GM10847 (cell line): ENCODE results near the gene PITPNM2.

Experiments used
- POLR2A ChIP-seq: IDR thresholded peaks from 2 replicates; pipeline ENCODE4 v1.6.1; 2011; ENCODE audit not compliant: insufficient read length; ENCODE audit errors: extremely low read depth

PITPNM2 gene

GRCh38 chr12:123149501-123150274 lies 1.2 kb downstream of the PITPNM2 start:
- TF ChIP-seq POLR2A: no peak

DNA sequence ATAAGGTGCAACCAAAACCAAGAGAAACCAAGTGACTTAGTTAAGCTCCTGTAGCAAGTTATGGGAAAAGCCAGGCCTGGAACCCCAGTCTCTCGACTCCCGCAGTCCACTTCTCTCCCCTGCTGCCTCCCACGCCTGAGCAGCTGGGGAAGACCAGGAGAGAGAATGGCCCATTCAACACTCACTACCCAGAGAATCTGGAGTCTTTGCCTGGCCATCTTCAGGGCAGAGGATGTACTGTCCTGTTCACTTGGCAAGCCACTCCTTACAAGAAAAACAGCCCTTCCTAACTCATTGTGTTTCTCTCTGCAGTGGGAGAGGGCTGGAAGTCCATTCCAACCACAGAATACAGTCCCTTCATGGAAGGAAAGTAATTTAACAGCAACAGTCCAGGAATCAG lies 1.8 kb downstream of the PITPNM2 start:
- no peak for TF ChIP-seq POLR2A

GRCh38 chr12:123148655-123149054 lies 2.2 kb downstream of the PITPNM2 start:
- no peak for TF ChIP-seq POLR2A

DNA sequence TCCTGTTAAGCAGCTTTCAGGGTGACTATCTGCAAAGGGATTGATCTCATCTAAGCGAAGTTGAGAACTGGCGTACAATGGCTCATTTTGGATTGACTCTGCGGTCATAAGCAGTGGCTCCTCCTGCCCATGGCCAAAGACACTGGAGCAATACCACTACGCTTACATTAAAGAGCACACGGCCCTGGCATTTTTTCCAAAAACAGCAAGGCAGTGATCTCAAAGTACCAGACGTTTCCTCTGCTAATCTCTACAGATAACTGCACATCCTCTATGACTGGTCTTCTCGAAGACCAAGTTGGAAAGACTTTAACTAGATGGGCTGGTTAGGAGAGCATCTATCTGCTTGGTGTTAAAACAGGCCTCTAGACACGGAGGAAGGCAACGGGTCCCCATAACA lies 2.7 kb downstream of the PITPNM2 start:
- no peak for TF ChIP-seq POLR2A

DNA sequence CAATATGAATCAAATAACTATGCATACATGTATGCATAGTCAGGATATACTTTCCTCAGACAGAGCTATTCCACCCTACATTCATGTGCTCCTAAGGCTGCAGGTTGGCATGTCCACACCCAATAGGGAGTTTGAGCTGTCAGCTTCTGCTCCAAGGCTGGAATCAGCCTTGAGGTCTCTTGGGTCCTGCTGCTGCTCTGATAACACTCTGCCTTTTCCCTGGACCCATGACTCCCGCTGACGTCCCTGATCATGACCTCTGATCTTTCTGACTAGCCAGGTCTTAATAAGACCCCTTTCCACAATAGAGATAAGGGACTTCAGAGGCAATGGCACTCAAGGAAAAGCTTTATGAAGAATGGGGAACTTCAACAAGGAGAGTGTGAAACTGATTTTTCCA lies 5.7 kb downstream of the PITPNM2 start:
- TF ChIP-seq POLR2A: no peak

GRCh38 chr12:123143736-123144461 lies 7.0 kb downstream of the PITPNM2 start:
- TF ChIP-seq POLR2A: no peak

DNA sequence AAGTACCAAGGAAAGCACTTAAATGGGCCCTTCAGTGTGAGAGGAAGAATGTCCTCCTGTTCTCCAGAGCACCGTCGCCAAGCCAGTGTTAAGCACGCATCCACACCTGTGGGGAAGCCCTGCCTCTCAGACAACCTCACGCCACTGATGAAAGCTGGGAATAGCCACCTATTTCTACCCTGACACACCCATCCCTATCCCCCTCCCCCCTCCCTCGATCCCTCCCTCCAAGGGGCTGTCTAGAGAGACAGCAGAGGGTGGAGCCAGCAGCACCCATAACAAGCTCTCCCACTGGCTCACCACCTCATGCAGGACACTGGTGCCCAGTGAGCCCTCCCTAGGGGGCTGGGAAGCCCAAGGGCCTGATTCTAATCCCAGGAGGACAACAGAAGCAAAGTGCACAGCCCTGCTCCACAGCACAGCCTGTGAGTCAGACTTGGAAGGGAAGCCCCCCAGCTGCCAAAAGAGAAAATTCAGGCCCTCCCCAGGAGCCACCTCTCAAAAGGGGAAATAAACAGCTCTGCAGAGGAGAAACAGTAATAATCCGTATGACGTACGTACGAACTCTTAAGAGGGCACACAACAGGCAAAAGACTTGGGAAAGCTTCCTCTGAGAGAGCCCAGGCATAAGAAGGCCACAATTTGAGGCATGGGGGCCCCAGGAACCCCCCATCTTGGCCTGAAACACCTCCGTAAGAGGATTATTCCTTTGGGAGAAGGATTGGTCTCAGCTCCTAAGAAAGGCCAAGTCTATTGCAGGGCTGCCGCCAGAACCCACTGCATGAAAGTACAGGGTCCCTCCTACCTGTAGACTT lies 7.8 kb downstream of the PITPNM2 start:
- no peak for TF ChIP-seq POLR2A

GRCh38 chr12:123142518-123142840 lies 8.4 kb downstream of the PITPNM2 start:
- TF ChIP-seq POLR2A: no peak

DNA sequence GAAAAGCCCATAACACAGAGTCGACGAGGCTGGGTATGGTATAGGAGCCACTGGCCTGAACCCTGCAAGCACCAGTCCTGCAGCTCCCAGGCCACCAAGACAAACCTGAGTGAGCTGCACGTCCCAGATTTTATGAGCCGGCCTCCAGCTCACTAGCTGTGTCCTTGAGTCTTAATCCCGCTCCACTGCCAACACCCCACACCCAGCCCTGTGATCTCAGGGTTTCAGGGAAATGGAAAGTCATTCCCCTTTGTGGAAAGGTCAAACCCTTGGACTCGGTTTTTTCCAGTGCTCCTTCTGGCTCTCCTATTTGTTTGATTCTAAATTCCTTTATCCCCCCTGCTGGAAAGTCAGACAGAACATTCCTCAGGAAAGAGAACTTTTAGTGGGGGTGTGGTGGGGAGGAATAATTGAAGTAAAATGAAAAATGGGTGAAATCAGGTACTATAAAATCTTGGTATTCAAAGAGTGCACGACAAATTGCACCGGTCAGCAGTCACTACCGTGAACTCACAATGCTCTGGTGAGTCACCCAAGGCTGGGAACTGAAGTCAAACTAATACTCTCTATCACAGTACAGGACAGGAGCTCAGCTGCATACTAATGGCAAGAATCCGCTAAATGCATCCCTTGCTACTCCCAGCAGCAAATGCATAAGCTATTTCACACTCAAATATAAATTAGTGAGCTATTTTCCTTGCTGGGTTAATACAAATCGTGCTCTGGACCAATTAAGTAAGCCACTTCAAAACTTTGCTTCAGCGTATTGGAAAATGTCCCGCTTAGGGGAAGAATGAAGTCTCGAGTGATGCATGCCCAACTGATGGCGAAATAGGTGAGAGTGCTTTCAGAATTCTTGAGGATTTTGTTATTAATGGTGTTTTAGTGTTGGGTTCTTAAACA lies 9.0 kb downstream of the PITPNM2 start:
- no peak for TF ChIP-seq POLR2A

DNA sequence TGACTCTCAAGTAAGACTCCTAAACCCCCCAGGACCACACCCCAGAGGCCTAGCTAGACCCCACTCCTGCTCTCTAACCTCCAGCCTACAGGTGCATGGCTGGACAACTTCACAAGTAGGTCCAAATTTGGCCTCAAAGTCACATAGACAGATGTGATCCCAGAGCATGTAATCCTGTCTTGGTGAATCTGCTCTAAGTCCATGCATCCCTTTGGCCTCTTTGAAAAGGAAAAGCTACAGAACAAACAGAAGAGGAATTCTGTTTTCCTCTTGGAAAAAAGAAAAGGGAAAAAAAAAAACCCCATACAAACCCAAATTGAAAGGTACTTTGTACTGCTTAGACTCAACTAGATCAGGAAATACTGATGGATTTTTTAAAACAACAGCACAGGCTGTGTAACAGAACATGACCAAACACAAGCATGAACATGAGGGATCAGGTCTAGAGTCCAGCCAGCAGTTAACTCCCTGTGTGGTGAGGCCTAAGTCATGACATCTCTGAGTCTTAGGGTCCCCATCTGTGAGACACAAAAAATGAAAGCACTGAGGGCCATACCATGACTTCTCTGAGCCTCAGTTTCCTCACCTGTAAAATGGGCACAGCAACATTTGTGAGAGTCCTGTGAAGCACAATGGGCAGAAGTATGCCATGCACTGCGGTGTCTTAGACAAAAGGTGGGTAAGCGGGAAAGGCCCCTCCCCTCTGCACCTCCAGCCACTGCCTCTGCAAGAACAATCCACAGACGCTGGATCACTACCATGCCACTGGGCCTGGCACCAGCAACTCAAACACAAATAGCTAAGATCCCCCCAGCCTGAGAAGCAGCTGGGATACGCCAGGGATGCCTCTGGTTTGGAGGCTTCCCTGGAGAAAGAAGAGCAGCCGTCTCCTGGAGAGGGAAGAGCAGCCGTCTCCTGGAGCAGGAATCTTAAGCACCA lies 9.9 kb downstream of the PITPNM2 start:
- no peak for TF ChIP-seq POLR2A

GRCh38 chr12:123139926-123140675 lies 10.8 kb downstream of the PITPNM2 start:
- no peak for TF ChIP-seq POLR2A

DNA sequence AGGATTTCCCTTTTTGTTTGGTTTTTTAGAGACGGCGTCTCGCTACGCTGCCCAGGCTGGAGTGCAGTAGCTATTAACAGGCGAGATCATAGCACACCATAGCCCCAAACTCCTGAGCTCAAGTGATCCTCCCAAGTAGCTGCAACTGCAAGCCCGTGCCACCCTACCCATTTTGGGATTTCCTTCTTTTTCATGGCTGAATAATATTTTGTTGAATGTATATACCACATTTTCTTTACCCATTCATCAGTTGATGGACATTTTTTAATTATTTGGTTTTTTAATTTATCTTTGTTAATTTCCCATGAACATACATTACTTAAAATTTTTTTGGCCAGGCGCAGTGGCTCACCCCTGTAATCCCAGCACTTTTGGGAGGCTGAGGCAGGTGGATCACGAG lies 15.2 kb downstream of the PITPNM2 start:
- no peak for TF ChIP-seq POLR2A

DNA sequence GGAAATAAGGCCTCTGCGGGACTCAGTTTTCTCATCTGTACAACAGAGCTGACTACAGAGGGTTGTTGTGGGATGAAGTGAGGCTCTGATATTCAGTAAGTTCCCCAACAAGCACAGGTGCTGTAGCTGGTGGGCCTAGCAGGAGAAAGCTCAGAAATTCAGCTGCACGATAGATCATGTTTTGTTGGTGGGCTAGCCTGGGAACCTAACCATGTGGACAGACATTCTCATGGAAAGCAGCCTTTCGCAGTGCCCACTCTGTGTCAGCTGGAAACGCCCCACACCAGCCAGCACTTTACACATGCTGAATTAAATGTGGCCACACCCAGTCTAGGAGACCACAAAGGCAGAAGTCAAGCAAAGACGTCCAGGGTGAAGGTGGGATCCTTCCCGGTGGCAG lies 16.1 kb downstream of the PITPNM2 start:
- no peak for TF ChIP-seq POLR2A
